AG20443 (cell line): ENCODE results near the gene CCDC51.

Experiments
- DNase-seq: peaks from one replicate; pipeline ENCODE4 v3.0.0; 2012; ENCODE audit warnings: low spot score, mixed read lengths

Gene CCDC51

GRCh38 chr3:48419149-48419548 is 20.8 kb downstream of the CCDC51 start:
- no peak for DNase-seq

GRCh38 chr3:48418651-48419050 is 21.3 kb downstream of the CCDC51 start:
- no peak for DNase-seq

DNA sequence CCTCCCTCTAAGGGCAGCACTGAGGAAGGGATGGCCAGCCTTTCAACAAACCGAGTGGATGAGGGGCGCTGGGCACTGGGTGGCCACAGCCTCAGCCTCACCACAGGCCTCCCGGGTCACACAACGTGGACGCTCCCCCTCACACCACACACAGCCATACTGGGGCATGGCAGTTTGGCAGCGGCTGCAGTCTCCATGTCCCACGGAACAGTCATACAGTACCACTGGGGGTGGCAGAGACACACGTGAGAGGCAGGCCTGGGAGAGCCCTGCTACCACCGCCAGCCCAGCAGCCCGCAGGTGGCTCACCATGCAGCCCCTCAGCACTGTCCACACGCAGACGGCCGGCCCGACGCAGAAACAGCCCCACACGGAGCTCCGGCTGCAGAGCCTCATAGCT is 21.8 kb downstream of the CCDC51 start:
- DNase-seq, result no peak

DNA sequence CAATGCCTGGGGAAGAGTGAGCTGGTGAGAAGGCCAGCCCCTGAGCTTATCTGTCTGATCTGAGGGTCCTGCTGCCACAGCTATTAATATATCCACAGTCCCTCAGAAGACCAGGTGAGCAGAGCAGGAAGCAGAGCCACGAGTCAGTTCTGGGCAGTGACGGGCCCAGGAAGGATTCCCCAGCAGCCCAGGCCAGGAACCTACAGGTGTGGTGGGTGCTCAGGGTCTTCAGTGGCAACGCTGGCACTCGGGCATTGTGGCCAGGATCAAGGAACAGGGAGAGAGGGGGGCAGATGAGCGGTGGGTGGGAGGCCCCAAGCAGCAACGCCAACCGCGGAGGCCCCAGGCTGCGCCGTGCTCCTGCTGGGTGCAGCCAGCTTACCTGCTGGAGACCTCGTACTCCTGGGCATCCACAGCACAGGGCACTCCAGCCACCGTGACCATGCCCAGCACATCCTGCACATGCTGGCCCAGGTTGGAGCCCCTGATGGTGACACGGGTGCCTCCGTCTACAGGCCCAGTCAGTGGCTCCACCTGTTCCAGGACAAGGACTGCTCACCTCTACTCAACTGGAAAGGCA is 22.3 kb downstream of the CCDC51 start:
- DNase-seq, result no peak

DNA sequence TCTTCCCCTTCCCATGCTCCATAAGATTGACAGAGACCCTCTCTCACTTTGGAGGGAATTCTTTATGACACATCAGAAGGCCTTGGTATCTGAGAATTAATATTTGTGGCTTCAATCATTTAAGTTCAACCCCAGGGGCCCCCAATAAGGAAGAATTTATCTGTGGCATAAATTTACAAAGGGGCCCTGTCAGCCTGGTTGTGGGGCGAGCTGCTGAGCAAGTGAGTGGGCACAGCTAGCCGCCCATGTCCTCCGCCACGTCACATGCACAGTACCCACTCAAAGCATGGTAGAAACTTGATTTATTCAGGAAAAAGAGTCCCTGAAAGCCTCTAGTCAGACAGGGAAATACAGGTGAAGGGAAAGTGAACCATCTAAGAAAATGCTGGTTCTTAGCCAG is 23.4 kb downstream of the CCDC51 start:
- no peak for DNase-seq

DNA sequence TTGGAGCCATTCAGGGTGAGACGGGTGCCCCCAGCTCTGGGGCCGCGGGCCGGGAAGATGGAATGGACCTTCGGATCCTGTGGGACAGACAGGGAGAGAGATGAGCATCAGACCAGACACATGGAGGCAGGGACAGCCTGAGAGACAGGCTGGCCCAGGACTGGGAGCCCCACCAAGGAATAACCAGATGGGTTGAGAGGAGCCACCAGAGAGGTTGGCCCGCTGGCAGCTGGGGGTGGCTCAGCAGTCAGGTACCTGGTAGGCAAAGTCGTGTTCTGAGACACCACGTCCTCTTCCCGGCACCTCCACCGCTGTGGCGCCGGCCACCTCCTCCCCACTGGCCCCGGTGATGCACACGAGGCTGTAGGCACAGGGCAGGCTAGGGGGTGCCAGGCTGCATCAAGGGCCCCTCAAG is 23.8 kb downstream of the CCDC51 start:
- no peak for DNase-seq

- no peak for DNase-seq
These were observed 24.5 kb downstream of the CCDC51 start for GRCh38 chr3:48415251-48415953.

- no peak for DNase-seq
These were observed 25.3 kb downstream of the CCDC51 start for GRCh38 chr3:48414376-48415250.

DNA sequence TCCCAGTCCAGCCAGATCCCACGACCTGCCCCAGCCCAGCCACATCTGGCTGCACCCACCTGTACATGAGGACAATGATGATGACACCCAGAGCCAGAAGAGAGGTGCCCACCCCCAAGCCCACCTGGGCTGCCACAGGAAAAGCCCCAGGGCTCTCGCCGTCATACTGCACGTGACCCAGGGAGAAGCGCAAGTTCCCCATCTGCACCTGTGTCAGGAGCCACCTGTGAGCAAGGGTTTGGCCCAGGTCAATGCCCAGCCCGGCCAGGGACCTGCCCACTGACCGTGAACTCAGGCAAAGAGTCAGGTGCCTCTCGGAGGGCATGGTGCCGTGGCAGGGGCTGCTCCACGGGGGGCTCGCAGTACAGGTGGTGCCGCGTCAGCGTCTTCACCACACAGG is 26.3 kb downstream of the CCDC51 start:
- no peak for DNase-seq

DNA sequence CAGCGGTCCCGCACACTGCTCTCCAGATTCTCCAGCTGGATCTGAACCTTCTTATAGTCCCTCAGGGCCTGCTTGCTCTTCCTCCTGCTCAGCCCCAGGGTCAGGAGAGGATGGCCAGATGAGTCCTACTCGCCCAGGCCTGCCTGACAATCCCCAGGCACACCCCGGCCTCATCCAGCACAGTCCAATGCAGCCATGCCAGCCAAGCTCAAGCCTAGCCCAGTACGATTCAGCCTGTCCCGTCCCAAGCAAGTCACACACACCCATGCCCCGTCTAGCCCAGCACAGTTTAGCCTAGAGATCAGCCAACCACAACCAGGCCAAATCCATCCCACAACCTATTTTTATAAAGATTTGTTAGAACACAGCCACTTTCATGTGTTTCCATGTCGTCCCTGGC is 26.8 kb downstream of the CCDC51 start:
- no peak for DNase-seq

- no peak for DNase-seq
These were observed 27.4 kb downstream of the CCDC51 start for GRCh38 chr3:48412375-48413001.

- no peak for DNase-seq
These were observed 28.1 kb downstream of the CCDC51 start for GRCh38 chr3:48411606-48412374.

- DNase-seq, result no peak
These were observed 28.8 kb downstream of the CCDC51 start for GRCh38 chr3:48411041-48411588.

DNA sequence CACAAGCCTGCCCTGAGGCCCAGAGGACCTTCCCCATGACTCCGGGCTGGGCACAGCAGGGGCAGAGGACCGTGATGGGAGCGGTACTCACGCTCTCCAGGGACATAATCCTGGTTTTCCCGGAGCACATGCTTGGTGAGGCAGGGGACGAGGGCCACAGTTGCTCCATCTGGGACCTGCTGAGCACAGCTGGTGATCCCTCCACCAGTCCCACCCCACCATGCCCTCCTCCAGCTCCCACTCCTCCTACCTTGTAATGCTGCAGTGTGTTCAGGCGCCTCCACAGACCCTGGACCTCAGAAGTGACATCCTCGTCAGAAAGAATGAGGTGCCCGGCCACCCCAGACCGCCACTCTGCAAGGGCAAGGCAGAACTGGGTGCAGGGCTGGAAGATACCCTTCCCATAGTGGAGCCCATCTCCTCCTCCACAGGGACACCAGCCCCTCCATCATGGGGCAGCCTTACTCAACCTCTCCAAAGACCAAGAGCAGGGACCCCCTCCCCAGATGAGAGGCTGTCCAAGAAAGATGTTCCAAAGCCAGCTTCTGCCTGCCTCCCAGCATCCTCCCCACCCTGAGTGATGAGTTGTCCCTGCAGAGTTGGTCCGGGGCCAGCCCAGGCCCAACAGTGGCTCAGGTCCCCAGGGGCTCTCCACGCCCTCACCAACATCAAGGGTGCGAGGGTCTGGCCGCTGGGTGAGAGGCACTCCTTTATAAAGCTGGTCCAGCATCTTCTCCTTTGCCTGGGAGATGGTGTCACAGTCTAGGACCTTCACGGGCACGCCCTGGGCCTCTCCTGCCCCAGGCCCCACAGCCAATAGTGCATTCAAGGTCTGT is 29.5 kb downstream of the CCDC51 start:
- no peak for DNase-seq

DNA sequence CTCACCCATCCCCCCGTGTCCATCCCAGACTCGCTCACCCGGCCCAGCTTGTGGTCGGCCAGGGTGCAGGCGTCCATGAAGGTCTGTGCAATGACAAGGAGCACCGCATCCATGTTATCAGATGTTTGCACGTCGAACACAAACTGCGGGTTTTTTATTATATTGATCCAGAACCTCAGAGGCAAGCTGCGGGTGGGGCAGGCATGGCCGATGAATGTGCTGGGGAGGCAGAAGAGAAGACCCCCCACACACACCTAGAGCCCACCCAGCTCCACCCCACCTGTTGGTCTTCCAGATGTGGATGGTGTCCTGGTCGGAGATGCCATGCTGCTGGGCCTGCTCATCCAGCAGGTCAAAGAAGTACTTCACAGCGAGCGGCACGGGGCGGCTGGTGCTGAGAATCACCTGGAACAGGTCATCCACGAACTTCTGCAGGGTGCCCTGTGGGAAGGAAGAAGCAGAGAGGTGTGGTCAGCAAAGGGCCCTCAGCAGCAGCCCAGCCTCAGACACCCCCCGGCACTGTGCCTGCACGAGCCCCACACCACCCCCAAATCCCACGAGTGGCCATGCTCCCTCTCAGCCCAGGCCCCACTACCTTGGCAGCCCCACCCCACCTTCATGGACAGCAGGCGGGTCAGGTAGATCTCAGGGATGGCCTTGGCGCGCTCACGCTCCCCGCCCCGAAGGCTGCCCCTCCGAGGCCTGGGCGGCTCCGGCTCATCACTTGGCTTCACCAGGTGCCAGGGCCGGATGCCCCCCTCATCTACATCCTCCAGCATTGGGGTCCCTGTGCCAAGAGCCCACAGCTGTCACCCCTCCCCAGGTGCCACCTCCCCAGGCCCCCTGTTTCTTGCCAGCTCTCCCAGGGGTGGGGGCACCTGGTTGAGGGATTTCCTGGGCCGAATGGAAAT is 30.4 kb downstream of the CCDC51 start:
- no peak for DNase-seq

DNA sequence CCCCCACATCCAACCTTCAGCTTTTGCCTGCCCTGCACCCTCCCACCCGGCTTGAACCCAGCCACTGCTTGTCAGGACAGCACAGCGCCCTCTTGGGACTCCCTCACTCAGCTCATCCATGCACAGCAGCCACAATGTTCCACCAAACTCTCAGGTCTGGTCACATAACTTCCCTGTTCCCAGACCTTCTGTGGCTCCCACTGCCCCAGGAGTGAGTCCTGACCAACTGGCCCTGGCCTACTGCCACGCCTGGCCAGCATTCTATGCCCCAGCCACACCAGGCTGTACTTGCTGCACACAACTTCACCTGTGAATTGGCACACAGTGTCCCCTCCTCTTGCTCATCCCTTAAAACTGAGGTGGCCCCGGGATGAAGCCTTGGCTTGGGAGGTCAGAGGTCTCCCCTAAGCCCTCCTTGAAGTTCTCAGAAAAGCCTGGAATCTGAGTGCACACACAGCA is 31.1 kb downstream of the CCDC51 start:
- DNase-seq, result no peak

GRCh38 chr3:48407542-48408099 is 32.3 kb downstream of the CCDC51 start:
- DNase-seq, result no peak

GRCh38 chr3:48406443-48407431 is 33.2 kb downstream of the CCDC51 start:
- DNase-seq, result no peak
